GM10266 (cell line): Measurements from ENCODE around the gene ETFRF1.

ENCODE experiments used
- DNase-seq: peaks from one replicate; pipeline ENCODE4 v3.0.0; 2012; ENCODE audit errors: extremely low spot score
- TF ChIP-seq, protein P1 (sequence below): IDR thresholded peaks from 2 replicates; pipeline ENCODE4 v1.5.1; 2012; ENCODE audit warnings: mild to moderate bottlenecking, low read depth; ENCODE audit not compliant: control insufficient read depth, insufficient read depth; ENCODE audit errors: missing control alignments

Gene ETFRF1

DNA sequence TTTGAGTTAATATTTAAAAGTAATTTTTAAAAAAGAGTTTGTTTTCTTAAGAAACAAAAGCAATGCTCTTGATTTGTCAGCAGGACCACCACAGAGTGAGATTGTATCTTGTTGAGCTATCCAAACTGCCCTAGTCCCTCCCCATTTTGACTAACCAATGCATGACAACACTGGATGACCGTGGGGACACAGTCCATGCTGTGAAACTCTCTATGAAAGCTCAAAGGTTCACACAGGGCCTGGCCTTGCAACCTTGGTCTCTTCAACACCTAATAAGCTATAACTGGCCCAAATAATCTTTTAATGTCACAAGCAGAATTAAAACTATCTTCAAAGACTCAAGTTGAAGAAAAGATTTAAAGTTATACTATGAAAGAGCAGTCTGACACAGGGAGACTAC lies 13.5 kb downstream of the ETFRF1 start:
- no peak for DNase-seq

DNA sequence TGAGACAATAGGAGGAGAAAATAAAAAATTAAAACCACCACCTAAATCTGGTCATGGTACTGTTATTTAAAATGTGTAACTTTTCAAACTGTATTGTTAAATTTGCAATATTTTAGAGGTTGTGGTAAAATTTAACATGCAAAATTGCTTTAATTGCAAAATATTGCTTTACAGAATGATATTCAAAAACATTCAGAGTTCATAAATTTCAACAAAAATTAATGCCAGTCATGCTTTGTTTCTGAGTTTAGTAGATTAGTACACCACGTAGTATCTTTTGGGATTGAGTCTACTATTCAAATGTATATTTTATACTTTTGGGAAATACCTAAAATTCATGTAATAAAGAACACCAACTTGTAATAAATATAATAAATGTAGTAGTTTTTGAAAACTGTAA lies 18.3 kb downstream of the ETFRF1 start:
- TF ChIP-seq, protein P1, sequence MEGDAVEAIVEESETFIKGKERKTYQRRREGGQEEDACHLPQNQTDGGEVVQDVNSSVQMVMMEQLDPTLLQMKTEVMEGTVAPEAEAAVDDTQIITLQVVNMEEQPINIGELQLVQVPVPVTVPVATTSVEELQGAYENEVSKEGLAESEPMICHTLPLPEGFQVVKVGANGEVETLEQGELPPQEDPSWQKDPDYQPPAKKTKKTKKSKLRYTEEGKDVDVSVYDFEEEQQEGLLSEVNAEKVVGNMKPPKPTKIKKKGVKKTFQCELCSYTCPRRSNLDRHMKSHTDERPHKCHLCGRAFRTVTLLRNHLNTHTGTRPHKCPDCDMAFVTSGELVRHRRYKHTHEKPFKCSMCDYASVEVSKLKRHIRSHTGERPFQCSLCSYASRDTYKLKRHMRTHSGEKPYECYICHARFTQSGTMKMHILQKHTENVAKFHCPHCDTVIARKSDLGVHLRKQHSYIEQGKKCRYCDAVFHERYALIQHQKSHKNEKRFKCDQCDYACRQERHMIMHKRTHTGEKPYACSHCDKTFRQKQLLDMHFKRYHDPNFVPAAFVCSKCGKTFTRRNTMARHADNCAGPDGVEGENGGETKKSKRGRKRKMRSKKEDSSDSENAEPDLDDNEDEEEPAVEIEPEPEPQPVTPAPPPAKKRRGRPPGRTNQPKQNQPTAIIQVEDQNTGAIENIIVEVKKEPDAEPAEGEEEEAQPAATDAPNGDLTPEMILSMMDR, result no peak
- DNase-seq, result no peak

More for the DNA sequence above, 13.5 kb downstream of the ETFRF1 start:
- TF ChIP-seq, protein P1, result no peak

DNA sequence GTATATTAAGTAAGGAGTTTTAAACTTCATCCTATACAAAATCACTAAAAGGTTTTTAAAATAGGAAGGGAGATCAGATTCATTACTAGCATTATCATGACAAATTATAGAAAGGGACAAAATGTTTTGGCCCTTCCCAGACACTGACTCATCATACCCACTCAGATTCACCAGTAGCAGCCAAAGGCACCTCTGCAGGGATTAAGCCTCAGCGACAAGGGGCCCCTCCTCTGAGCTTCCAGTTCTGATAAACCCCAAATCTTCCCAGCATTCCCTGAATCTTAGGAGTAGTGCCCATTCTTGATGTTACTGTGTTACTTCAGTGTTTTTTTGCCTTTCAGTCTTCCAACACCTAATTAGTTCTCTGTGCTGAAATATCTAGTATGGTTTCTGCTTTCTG lies 41.2 kb downstream of the ETFRF1 start:
- no peak for DNase-seq
- TF ChIP-seq, protein P1, result no peak

DNA sequence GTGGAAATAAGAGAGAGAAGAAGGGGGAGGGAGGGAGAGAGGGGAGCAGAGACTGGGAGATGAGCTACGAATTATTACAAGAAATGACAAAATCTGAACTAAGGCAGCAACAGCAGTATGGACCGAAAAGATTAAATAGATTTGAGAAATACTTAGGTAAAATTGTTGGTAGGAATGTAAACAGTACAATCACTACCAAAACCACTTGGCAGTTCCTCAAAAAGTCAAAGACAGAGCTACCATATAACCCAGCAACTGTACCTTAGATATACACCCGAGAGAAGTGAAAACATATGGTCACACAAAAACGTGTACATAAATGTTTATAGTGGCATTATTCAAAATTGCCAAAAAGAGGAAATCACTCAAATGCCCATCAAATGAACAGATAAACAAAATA lies 41.6 kb downstream of the ETFRF1 start:
- no peak for DNase-seq
- TF ChIP-seq, protein P1, result no peak

DNA sequence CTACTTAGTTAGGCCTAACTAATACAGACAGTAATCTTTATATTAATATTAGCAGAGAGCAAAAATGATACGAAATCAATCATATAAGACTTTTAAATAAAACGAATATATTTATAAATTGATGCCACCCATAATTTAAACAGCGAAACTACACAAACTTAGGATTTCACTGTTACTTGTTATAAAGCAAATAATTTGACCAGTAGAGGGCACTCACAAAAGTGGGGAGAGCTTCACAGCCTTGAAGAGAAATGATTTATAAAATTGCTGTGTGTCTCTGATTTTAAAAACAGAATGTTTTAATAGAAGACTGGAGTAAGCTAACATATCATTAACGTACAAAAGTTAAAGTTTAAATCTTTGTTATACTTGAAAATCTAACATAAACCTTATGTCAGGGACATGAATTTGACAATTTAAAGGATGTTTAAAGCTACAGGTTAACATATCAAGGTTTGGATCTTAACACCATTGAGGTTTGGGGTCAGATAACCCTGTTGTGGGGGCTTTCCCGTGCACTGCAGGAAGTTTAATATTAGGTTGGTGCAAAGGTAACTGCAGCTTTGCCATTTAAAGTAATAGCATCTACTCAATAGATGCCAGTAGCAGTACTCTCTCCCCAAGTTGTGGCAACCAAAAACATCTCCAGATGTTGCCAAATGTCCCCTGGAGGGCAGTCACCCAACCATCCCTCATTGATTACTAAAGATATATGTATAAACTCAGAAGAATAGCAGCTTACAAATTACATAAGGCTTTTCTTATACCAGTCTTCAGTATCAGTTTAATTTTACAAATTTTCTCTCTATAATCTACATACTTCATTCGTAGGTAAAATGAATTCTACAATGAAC lies 46.4 kb downstream of the ETFRF1 start:
- TF ChIP-seq, protein P1, result peak; percentile 61
- DNase-seq, result no peak

DNA sequence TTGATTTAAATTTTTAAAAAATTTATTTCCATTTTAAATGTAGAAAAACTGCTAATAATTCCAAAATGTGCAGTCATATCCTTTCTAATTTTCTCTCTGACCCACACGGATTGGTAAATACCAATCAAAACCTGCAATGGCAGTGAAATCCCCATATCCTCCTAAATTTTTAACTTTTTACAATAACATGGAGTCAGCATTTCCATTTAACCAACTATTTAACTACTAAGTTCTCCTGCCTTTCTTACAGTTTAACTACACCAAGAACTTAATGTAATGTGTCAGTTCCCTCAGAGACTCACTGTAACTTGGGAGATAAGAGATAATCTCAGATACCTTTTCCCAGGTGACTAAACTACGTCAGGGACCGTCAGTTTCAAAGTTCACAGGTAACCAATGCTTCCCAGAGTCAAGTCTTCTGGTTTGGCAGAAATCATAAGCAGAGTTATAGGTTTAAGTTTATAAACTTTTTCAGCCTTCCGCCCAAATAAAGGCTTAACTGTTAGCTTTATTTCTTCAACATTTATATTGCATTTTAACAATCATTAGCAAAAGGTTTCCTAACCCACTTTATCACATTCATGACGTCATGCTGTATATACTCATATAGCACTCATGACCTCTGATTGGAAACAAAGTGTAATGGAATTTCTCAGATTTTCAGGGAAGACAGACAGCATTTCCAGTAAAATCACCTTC lies 48.1 kb downstream of the ETFRF1 start:
- no peak for DNase-seq
- TF ChIP-seq, protein P1, result no peak

DNA sequence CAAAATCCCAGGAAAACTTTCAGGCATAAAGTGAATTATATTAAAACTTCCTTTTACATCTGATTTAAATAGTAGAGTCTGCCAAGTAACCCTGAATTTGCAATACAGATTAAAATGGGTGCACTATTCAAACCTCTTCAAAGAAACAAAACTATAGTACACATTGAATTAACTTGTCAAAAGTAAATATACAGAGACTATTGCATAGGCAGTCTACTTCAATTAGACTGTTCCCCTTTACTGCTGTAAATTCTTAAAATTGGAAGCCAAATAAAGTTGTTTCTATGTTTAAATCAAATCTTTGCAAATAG lies 48.6 kb downstream of the ETFRF1 start:
- DNase-seq, result no peak
- TF ChIP-seq, protein P1, result no peak
